ENCODE data around the gene ITGB3BP.

DNA sequence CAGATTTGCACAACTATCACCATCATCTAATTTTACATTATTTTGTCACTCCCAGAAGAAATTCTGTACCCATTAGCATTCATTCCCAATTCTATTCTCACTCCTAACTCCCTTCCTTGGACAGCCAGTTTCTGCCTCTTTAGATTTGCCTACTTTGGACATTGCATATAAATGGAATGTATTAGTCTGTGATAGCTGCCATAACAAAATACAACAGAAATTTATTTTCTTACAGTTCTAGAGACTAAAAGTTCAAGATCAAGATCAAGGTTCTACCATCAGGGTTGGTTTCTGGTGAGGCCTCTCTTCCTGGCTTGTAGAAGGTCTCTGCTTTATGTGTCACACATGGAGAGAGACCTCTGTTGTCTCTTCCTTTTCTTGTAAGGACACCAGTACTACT, 93.7 kb downstream of the ITGB3BP start:
- TF ChIP-seq POLR2A (IDR thresholded peaks at IDR 0.05) (no peak), POLR2AphosphoS5 (IDR thresholded peaks at IDR 0.05) (no peak)
- TF ChIP-seq, protein P1, sequence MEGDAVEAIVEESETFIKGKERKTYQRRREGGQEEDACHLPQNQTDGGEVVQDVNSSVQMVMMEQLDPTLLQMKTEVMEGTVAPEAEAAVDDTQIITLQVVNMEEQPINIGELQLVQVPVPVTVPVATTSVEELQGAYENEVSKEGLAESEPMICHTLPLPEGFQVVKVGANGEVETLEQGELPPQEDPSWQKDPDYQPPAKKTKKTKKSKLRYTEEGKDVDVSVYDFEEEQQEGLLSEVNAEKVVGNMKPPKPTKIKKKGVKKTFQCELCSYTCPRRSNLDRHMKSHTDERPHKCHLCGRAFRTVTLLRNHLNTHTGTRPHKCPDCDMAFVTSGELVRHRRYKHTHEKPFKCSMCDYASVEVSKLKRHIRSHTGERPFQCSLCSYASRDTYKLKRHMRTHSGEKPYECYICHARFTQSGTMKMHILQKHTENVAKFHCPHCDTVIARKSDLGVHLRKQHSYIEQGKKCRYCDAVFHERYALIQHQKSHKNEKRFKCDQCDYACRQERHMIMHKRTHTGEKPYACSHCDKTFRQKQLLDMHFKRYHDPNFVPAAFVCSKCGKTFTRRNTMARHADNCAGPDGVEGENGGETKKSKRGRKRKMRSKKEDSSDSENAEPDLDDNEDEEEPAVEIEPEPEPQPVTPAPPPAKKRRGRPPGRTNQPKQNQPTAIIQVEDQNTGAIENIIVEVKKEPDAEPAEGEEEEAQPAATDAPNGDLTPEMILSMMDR (IDR thresholded peaks at IDR 0.05), result no peak

All from prostate gland (tissue), 2 donors.